ENCODE measurements around the gene HGF.

Gene HGF

GRCh38 chr7:81754918-81755696 is 14.7 kb downstream of the HGF start:
- TF ChIP-seq, protein P1, sequence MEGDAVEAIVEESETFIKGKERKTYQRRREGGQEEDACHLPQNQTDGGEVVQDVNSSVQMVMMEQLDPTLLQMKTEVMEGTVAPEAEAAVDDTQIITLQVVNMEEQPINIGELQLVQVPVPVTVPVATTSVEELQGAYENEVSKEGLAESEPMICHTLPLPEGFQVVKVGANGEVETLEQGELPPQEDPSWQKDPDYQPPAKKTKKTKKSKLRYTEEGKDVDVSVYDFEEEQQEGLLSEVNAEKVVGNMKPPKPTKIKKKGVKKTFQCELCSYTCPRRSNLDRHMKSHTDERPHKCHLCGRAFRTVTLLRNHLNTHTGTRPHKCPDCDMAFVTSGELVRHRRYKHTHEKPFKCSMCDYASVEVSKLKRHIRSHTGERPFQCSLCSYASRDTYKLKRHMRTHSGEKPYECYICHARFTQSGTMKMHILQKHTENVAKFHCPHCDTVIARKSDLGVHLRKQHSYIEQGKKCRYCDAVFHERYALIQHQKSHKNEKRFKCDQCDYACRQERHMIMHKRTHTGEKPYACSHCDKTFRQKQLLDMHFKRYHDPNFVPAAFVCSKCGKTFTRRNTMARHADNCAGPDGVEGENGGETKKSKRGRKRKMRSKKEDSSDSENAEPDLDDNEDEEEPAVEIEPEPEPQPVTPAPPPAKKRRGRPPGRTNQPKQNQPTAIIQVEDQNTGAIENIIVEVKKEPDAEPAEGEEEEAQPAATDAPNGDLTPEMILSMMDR (conservative IDR thresholded peaks at IDR 0.05; ENCODE audit: low read depth, low read length), result no peak
- H3K4me3 ChIP-seq (ENCODE audit: low read depth, low read length), result no peak overlapping the region
- no peak for DNase-seq (ENCODE audit: low read depth)

DNA sequence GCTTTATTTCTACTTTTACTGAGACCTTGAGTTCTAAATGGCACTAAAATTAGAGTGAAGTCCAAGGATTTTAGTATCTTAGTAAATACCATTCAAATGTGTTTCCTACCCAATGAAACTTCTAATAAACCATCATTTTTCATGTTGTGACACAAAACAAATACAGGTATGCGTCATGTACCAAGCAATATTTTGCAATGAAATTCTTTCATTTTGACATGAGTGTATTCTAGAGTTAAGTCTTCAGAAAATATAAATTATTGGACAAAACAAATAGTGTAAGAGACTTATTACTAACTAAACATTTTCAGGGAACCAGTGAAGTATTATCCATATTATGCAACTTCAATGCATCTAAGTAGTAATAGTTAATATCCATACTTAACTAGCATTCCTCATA is 16.5 kb downstream of the HGF start:
- TF ChIP-seq, protein P1 (conservative IDR thresholded peaks at IDR 0.05; ENCODE audit: low read depth, low read length), result no peak
- H3K4me3 ChIP-seq (ENCODE audit: low read depth, low read length), result no peak overlapping the region
- DNase-seq (ENCODE audit: low read depth), result no peak

DNA sequence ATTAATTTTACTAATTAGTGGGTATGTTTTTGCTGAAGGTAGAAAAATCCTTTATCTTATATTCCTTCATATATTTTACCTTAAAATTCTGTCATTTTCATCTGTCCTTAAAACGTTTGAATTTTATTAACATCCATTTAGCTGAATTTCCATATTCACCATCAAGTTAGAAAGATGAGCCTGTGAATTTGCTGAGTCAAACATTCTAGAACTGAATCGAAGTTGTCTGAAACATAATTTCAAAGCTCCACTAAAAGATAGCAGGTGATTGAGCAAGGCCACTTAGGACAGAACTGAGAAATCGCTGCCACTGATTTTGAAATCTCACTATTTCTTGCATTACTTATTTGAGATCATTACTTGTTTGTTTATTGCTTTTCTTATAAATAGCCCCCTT is 17.5 kb downstream of the HGF start:
- no peak overlapping the region for H3K4me3 ChIP-seq (ENCODE audit: low read depth, low read length)
- TF ChIP-seq, protein P1 (conservative IDR thresholded peaks at IDR 0.05; ENCODE audit: low read depth, low read length), result no peak
- no peak for DNase-seq (ENCODE audit: low read depth)

- TF ChIP-seq, protein P1 (conservative IDR thresholded peaks at IDR 0.05; ENCODE audit: low read depth, low read length), result no peak
- no peak for DNase-seq (ENCODE audit: low read depth)
- H3K4me3 ChIP-seq (ENCODE audit: low read depth, low read length), result no peak overlapping the region
These were observed 18.1 kb downstream of the HGF start for GRCh38 chr7:81751619-81752317.

GRCh38 chr7:81745637-81746036 is 24.2 kb downstream of the HGF start:
- DNase-seq (ENCODE audit: low read depth), result no peak
- TF ChIP-seq, protein P1 (conservative IDR thresholded peaks at IDR 0.05; ENCODE audit: low read depth, low read length), result no peak
- H3K4me3 ChIP-seq (ENCODE audit: low read depth, low read length), result no peak overlapping the region

DNA sequence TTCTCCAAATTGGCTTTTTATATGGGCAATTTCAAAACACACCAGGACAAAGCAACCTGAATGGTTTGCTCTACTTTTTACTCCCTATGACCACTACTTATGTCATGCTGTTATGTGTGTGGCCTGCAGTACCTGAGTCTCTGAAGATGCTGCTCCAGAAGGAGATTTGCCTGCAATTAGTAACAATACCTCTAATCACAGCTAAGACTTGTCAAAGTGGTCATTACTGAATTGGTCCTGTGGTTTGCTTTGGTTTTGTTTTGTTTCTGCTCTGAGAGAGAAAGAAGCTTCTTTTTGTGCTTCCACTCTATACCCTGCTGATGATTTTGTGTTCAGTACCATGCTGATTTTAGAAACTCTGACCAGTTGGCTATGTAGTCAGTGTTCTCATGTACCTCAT is 25.5 kb downstream of the HGF start:
- no peak for DNase-seq (ENCODE audit: low read depth)

More for the DNA sequence above, 25.5 kb downstream of the HGF start:
- H3K4me3 ChIP-seq (ENCODE audit: low read depth, low read length), result no peak overlapping the region
- TF ChIP-seq, protein P1 (conservative IDR thresholded peaks at IDR 0.05; ENCODE audit: low read depth, low read length), result no peak

Data from choroid plexus epithelial cell (primary cell).